Measurements from ENCODE around the gene SLC12A8.

SLC12A8 gene

DNA sequence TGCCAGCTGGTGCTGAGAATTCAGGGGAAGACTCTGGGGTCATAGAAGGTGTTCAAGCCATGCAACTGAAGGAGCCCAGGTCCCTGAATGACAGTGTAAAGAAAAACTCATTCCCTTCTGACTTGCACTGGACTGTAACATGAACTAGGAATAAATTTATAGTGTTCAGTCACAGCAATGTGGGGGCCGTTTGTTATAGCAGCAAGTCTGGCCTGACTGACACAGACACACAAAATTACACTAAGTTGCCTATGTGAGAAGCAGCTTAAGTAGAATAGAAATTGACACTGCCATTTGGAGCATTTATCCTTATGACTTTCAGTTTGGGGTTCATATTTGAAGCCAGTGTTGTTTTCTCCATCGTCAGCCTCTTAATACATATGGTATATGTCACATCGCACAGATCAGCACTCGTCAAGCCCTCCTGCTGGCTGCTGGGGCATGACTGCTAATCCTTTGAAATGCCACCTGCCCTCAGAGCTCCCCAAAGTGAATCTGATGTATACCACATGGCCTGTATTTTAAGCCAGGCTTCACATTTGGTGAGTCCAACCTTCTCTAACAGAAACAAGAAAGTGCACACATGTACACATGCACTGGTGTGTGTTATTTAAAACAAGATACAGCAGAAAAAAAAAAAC lies 139.7 kb downstream of the SLC12A8 start:
- no peak for DNase-seq (ENCODE audit: low spot score)
- TF ChIP-seq, protein P1, sequence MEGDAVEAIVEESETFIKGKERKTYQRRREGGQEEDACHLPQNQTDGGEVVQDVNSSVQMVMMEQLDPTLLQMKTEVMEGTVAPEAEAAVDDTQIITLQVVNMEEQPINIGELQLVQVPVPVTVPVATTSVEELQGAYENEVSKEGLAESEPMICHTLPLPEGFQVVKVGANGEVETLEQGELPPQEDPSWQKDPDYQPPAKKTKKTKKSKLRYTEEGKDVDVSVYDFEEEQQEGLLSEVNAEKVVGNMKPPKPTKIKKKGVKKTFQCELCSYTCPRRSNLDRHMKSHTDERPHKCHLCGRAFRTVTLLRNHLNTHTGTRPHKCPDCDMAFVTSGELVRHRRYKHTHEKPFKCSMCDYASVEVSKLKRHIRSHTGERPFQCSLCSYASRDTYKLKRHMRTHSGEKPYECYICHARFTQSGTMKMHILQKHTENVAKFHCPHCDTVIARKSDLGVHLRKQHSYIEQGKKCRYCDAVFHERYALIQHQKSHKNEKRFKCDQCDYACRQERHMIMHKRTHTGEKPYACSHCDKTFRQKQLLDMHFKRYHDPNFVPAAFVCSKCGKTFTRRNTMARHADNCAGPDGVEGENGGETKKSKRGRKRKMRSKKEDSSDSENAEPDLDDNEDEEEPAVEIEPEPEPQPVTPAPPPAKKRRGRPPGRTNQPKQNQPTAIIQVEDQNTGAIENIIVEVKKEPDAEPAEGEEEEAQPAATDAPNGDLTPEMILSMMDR (IDR thresholded peaks at IDR 0.05; ENCODE audit: extremely low read depth, missing control alignments): no peak

DNA sequence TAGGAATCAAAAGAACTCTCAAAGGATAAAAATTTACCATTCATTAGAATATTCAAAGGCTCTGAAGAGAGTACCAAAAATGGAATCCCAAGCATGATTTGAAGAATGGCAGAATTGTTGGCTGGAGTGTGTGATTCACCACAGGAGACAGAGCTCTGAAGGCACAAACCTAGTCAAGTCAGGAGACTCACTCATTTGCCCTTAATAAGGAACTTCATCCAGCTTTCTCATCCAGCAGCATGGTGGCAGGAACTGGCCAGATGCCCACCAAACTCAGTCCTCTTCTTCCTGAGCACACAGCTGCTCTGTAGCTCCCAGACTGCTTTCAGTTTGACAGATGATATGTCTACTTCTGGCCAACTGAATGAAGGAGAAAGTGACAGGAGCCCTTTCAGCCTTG lies 140.2 kb downstream of the SLC12A8 start:
- DNase-seq (ENCODE audit: low spot score): no peak

DNA sequence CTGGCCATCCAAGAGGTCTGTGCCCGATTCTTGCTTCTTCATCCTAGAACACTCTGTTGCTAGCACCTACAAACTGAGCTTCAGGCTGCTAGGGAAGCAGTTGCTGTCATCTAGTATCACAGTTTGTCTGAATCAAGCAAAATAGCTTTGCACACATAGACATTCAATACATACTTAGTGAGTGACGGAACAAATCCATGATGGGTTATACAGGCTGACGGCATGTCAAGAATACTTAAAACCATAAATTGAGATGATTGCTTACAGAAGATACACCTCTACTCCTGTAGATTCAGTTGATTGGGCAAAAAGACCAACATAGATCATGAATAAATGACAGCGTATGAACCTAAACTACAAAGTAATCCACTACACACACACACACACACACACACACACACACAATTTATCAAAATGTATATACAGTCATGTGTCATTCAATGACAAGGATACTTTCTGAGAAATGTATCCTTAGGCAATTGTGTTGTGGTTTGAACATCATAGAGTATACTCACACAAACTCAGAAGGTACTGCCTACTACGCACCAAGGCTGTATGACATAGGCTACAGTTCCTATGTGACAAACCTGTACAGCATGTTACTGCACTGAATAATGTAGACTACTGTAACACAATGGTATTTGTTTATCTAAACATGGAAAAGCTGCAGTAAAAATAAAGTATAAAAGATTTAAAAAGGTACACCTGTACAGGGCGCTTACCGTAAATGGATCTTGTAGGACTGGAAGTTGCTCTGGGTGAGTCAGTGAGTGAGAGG lies 142.4 kb downstream of the SLC12A8 start:
- TF ChIP-seq, protein P1 (IDR thresholded peaks at IDR 0.05; ENCODE audit: extremely low read depth, missing control alignments): no peak
- DNase-seq (ENCODE audit: low spot score): no peak

More for the DNA sequence above, 140.2 kb downstream of the SLC12A8 start:
- TF ChIP-seq, protein P1 (IDR thresholded peaks at IDR 0.05; ENCODE audit: extremely low read depth, missing control alignments): no peak

DNA sequence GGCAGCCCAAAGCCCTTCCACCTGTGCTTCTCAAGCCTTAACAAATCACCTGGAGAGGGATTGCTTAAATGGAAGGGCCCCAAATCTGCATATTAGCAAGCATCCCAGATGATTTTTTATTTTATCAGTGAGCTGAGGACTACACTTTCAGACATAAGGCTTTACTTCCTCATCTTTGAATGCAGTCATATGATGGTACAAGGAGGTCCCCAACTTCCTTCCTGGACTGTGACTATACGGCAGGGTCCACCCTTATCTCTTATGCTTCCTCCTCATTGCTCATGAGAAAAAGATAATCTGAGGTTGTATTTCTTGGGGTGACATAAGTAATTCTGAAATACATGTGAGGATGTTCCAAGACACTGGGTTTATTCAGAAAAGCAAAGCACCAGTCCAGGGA lies 143.1 kb downstream of the SLC12A8 start:
- TF ChIP-seq, protein P1 (IDR thresholded peaks at IDR 0.05; ENCODE audit: extremely low read depth, missing control alignments): no peak

DNA sequence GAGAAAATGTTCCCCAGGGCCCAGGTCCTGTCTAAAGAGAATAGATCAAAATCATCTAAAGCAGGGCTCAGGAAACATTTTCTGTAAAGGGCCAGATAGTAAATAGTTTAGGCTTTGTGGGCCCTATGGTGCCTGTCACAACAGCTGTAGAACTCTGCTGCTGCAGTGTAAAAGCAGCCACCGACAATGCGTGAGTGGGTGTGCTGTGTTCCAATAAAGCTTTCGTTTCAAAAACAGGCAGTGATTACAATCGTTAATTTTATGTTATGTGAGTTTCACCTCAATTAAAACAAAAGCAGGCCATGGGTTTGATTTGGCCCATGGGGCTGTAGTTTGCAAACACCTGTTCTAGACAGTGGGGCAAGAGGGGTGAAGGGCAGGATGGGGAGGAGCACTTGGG lies 144.3 kb downstream of the SLC12A8 start:
- TF ChIP-seq, protein P1 (IDR thresholded peaks at IDR 0.05; ENCODE audit: extremely low read depth, missing control alignments): no peak
- DNase-seq (ENCODE audit: low spot score): no peak

More for the DNA sequence above, 143.1 kb downstream of the SLC12A8 start:
- no peak for DNase-seq (ENCODE audit: low spot score)

DNA sequence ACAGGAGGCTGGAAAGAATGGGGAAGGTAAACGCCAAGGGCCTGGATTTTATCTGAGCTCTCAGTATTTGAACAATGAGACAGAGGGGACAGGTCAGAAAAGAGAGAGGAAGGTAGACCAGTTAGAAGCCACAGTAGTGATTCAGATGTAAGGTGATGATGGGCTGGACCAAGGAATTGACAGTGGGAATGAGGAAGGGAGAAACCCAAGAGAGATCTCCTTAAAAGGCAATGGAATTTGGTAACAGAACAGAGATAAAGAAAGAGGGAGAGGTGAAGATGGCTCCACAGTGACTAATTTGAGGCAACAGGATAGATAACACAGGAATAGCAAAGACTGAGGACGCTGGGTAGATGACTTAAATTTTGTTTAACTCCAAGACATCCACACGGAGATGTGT lies 145.3 kb downstream of the SLC12A8 start:
- TF ChIP-seq, protein P1 (IDR thresholded peaks at IDR 0.05; ENCODE audit: extremely low read depth, missing control alignments): no peak

DNA sequence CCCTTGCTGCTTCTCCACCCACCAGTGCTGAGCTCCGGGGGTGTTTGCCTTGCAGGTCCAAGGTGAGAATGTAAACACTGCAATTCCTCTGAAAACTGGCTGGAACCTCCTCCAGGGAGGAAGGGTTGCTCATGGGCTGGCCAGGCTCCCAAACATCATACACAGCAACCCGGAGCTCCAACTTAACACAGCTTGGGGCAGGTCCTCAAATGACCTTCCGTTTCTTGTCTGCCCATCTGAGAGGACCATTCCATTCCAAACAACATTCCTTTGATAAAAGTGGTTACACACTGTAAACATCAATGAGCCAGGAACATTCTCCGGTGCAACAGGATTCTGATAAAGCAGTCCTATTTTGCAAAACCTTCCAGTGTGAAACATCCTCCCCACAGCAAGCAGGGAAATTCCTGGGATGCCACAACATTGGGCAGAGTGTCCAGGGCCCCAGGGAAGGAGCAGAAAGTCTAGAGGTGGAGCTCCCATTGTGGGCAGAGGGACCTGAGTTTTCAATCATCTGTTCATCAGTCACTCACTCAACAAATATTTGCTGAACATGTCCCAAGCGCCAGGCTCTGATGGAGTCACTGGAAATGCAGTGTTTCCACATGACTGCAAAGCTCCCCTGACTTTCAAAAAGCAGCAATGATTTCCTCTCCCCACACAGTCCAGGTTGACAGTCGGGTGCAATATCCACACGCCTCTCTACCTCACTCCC lies 149.5 kb downstream of the SLC12A8 start:
- TF ChIP-seq, protein P1 (IDR thresholded peaks at IDR 0.05; ENCODE audit: extremely low read depth, missing control alignments): no peak
- DNase-seq (ENCODE audit: low spot score): no peak

More for the DNA sequence above, 145.3 kb downstream of the SLC12A8 start:
- DNase-seq (ENCODE audit: low spot score): no peak

Measured in GM20000 (cell line).